Glutamatergic neuron (in vitro differentiated cells): ENCODE results near the gene CMSS1. TPM values are rescaled to one million over a fixed set of nuclear protein-coding genes. Genes with fewer than 3 reads are reported as not detected.

Experiments used
- DNase-seq: peaks from one replicate; pipeline ENCODE4 v3.0.0; 2022
- H3K27ac Mint-ChIP-seq: one replicate; pipeline ENCODE4 v1.8.0; 2020; ENCODE audit warnings: mild to moderate bottlenecking, mixed read lengths, inconsistent platforms; ENCODE audit not compliant: unreplicated experiment
- H3K27me3 Mint-ChIP-seq: one replicate; pipeline ENCODE4 v1.8.0; 2020; ENCODE audit warnings: mild to moderate bottlenecking, moderate library complexity, mixed read lengths, inconsistent platforms; ENCODE audit not compliant: unreplicated experiment
- H3K36me3 Mint-ChIP-seq: one replicate; pipeline ENCODE4 v1.8.0; 2020; ENCODE audit warnings: mild to moderate bottlenecking, mixed read lengths, inconsistent platforms; ENCODE audit not compliant: unreplicated experiment
- H3K4me1 Mint-ChIP-seq: one replicate; pipeline ENCODE4 v1.8.0; 2020; ENCODE audit warnings: mild to moderate bottlenecking, low read depth, mixed read lengths, inconsistent platforms; ENCODE audit not compliant: unreplicated experiment
- H3K4me3 Mint-ChIP-seq: one replicate; pipeline ENCODE4 v1.8.0; 2020; ENCODE audit warnings: mild to moderate bottlenecking, mixed read lengths, inconsistent platforms; ENCODE audit not compliant: unreplicated experiment
- H3K9me3 Mint-ChIP-seq: one replicate; pipeline ENCODE4 v1.8.0; 2020; ENCODE audit warnings: mild to moderate bottlenecking, moderate library complexity, mixed read lengths, inconsistent platforms; ENCODE audit not compliant: unreplicated experiment
- total RNA-seq: library from RNA; stranded (reverse); fragmentation: NEBNext Ultra II Directional; extraction: Animal tissue kit (Norgen Biotek cat#: 25700); gene quantifications from one replicate; pipeline ENCODE4 v1.2.1, GENCODE V29; 2021; ENCODE audit not compliant: unreplicated experiment
- TF ChIP-seq, protein P1 (sequence below): fragments of 200-600 bp; sonication (generic); IDR thresholded peaks from one replicate; pipeline ENCODE4 v1.5.0; 2021; ENCODE audit not compliant: partially characterized antibody, unreplicated experiment

CMSS1 gene
- total RNA-seq, 1 donor from 2014 or later = 37.8 TPM

DNA sequence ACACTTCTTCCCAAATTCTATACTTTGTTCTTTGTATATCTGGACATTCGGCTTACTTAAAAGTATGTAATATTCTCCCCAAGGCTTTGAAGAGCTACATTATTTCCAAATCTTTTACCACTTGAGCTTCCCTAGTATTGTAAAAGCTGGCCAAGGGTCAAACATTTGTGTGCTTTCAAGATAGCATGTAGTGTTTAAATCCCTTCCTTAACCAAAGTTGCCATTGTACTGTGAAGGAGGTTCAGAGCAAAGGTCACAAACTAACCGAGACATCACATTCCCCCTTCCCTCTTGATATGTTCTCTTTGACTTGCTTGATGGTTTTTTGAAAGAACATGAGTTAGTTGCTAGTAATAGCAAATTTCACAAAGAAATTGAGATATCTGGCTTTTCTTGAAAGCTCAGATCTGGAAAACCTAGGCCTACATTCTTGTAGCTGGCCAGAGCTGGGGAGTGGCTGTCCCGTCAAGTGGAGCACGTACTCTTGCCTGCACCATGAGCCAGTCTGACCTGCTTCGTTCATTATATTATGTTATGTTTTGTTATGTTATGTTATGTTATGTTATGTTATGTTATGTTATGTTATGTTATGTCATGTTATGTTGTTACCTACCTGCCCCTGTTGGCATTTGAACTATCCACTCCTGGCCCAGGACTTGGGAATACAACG is 236.4 kb downstream of the CMSS1 start:
- no peaks in the 10 kb centered on the region for H3K9me3 Mint-ChIP-seq
- no peaks in the 10 kb centered on the region for H3K27me3 Mint-ChIP-seq
- H3K36me3 Mint-ChIP-seq = peaks cover 3% of the 10 kb centered on the region
- H3K27ac Mint-ChIP-seq = no peak overlapping the region
- H3K4me1 Mint-ChIP-seq = peaks cover 4% of the 10 kb centered on the region
- DNase-seq = no peak
- TF ChIP-seq, protein P1, sequence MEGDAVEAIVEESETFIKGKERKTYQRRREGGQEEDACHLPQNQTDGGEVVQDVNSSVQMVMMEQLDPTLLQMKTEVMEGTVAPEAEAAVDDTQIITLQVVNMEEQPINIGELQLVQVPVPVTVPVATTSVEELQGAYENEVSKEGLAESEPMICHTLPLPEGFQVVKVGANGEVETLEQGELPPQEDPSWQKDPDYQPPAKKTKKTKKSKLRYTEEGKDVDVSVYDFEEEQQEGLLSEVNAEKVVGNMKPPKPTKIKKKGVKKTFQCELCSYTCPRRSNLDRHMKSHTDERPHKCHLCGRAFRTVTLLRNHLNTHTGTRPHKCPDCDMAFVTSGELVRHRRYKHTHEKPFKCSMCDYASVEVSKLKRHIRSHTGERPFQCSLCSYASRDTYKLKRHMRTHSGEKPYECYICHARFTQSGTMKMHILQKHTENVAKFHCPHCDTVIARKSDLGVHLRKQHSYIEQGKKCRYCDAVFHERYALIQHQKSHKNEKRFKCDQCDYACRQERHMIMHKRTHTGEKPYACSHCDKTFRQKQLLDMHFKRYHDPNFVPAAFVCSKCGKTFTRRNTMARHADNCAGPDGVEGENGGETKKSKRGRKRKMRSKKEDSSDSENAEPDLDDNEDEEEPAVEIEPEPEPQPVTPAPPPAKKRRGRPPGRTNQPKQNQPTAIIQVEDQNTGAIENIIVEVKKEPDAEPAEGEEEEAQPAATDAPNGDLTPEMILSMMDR = no peak
- no peak overlapping the region for H3K4me3 Mint-ChIP-seq

DNA sequence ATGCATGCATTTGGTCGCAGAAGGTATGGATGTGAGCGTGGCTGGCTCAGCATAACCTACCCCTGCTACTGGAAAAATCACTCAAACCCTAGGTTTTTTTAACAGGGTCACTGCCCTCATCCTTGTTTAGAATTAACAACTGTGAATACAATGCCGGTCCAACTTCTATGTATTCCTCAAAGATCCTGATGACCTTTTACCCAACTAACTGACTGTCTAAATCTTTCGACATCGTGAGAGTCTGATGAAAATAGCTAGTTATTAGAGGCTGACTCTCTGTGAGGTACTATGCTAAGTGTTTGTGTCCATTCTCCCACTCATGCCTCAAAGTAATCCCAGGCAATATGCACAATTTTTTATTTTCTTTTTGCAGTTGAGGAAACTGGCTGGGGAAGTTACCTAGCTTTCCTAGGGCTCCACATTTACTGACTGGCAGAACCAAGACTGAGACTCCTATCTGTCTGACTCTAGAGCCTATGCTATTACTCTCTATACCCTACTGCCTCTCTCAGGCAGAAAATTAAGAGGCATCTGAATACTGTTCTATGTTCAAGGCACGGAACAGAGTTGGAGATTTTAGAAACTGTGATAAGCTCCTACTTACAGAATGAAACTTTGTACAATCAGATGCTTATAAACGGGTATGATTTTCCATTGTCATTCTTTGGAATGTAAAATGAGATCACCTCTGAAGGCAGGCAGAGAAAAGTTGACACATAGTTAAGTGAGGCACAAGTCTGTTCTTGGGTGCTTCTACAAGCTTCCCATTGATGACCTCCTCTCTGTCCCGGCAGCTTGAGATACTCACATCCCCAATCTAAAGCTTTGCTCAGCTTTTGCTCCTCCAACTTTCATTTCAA is 240.3 kb downstream of the CMSS1 start:
- peaks cover 1% of the 10 kb centered on the region for H3K9me3 Mint-ChIP-seq
- peaks cover 3% of the 10 kb centered on the region for H3K36me3 Mint-ChIP-seq
- H3K27ac Mint-ChIP-seq = no peak overlapping the region
- no peak for DNase-seq
- no peaks in the 10 kb centered on the region for H3K27me3 Mint-ChIP-seq
- no peaks in the 10 kb centered on the region for H3K4me1 Mint-ChIP-seq
- no peak overlapping the region for H3K4me3 Mint-ChIP-seq
- TF ChIP-seq, protein P1 = no peak

DNA sequence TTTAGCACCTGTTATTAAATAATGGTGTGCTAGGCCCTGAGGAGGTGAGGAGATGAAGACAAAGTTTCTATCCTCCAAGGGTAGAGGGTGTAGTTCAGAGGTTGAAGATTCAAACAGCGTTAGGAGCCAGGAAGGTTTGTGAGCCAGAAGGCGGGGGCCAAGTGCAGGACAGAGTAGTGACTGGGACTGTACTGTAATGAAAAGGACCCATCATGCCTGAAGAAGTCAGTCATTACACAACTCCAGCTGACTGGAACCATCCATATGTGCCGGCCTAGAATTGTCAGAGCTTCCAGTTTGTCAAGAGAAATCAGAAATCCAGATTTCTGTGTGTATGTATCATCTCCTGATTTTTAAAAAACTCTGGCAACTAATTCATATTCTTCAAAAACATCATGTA is 241.8 kb downstream of the CMSS1 start:
- peaks cover 3% of the 10 kb centered on the region for H3K36me3 Mint-ChIP-seq
- no peak overlapping the region for H3K27ac Mint-ChIP-seq
- H3K9me3 Mint-ChIP-seq = peaks cover 1% of the 10 kb centered on the region
- no peaks in the 10 kb centered on the region for H3K27me3 Mint-ChIP-seq
- TF ChIP-seq, protein P1 = no peak
- DNase-seq = no peak
- no peak overlapping the region for H3K4me3 Mint-ChIP-seq
- no peaks in the 10 kb centered on the region for H3K4me1 Mint-ChIP-seq

DNA sequence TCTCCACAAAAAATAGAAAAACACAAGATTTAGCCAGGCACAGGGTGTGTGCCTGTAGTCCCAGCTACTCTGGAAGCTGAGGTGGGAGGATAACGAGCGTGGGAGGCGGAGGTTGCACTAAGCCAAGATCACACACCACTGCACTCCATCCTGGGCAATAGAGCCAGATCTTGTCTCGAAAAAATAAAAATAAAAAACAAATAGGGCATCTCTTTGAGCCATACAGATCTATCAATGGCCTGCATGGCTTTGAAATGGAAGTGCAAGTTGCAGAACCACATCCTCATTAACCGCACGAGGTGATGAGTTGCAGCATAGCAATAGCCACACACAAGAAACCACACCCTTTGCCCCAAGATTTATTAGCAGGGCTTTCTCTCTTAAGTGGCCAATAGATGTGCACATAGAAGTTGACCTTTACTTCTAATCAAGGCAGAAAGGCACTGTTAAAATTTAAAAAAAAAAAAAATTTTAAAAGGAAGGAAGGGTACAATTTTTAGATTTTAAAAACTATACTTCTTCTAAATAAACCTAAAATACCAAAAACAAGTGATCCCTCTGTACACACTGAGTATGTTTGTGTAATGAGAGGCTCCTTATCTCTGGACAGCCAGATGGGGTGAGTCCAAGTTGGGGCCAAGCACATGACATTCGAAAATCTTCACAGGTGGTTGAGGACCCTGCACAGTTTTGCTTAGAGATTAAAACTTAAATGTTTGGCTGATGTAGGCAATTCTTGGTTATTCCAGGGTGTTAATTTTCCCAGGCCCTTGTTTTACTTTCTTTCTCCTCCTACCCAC is 243.2 kb downstream of the CMSS1 start:
- Mint-ChIP-seq H3K4me1 (no peaks in the 10 kb centered on the region), H3K27ac (no peak overlapping the region), H3K27me3 (no peaks in the 10 kb centered on the region), H3K4me3 (no peak overlapping the region), H3K36me3 (no peaks in the 10 kb centered on the region), H3K9me3 (peaks cover 1% of the 10 kb centered on the region)
- DNase-seq = no peak
- TF ChIP-seq, protein P1 = no peak
